ENCODE measurements around the gene ELOA. TPM values are rescaled to one million over a fixed set of nuclear protein-coding genes. Genes with fewer than 3 reads are reported as not detected.

ELOA gene
- total and polyA plus RNA-seq, 9 of the 15 experiments (the other 6 are each of a cell fraction or from before 2014, with no cell fraction given), result 31.9 to 98.6 (median 61.3) TPM

DNA sequence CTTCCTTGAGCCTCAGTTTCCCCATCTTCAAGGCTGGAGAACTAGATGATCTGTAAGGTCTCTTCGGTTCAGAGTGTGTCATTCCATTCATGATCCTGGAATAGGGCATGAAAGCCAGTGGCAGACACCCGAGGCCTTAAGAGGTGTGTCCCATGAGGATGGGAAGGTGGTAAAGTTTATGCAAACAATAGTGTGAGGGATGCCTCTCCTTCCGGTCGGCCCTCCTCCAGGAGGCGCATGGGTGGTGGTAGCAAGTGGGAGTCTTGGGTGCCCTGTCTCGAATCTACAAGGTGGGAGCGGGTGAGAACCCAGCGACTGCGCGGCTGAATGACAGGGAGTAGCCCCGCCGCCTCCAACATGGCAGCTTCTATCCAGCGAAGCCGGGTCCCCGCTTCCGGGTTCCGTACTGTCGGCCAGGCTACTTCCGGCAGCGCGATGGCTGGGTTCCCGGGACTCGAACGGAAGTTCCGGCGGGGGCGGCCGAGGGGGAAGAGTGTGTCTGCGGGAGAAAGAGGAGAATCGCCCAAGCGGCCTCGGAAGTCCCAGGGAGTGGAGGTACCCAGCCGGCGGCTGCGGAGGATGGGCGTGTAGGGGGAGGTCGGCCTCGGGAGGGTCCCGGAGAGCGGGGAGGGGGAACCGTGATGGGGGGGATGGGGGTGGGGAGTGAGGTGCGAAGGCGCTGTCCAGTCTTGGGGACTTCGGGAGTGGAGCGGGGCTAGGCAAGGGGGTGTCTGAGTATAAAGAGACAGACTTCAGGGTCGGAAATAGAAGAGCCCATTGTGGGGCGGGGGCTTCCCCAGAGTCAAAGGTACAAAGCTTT lies 47.6 kb downstream of the ELOA start, which contains the start of gene LYPLA2 (continued):
- TF ChIP-seq, protein P1, sequence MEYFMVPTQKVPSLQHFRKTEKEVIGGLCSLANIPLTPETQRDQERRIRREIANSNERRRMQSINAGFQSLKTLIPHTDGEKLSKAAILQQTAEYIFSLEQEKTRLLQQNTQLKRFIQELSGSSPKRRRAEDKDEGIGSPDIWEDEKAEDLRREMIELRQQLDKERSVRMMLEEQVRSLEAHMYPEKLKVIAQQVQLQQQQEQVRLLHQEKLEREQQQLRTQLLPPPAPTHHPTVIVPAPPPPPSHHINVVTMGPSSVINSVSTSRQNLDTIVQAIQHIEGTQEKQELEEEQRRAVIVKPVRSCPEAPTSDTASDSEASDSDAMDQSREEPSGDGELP (CRISPR knock-in tag; IDR thresholded peaks at IDR 0.05; ENCODE audit: borderline replicate concordance), result peak; percentile 86
- TF ChIP-seq KLF1 (tag; IDR thresholded peaks at IDR 0.05), result no peak; the same call in 1 of the 2 replicates
- TF ChIP-seq, protein P2, sequence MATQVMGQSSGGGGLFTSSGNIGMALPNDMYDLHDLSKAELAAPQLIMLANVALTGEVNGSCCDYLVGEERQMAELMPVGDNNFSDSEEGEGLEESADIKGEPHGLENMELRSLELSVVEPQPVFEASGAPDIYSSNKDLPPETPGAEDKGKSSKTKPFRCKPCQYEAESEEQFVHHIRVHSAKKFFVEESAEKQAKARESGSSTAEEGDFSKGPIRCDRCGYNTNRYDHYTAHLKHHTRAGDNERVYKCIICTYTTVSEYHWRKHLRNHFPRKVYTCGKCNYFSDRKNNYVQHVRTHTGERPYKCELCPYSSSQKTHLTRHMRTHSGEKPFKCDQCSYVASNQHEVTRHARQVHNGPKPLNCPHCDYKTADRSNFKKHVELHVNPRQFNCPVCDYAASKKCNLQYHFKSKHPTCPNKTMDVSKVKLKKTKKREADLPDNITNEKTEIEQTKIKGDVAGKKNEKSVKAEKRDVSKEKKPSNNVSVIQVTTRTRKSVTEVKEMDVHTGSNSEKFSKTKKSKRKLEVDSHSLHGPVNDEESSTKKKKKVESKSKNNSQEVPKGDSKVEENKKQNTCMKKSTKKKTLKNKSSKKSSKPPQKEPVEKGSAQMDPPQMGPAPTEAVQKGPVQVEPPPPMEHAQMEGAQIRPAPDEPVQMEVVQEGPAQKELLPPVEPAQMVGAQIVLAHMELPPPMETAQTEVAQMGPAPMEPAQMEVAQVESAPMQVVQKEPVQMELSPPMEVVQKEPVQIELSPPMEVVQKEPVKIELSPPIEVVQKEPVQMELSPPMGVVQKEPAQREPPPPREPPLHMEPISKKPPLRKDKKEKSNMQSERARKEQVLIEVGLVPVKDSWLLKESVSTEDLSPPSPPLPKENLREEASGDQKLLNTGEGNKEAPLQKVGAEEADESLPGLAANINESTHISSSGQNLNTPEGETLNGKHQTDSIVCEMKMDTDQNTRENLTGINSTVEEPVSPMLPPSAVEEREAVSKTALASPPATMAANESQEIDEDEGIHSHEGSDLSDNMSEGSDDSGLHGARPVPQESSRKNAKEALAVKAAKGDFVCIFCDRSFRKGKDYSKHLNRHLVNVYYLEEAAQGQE (IDR thresholded peaks at IDR 0.05; ENCODE audit: borderline replicate concordance), result peak; percentile 20; the same call in 1 of the 2 replicates
- TF ChIP-seq, protein P2 (CRISPR knock-in tag; IDR thresholded peaks at IDR 0.05; ENCODE audit: low read depth), result peak; percentile 51
- no peak for TF ChIP-seq PYGO2 (tag; IDR thresholded peaks at IDR 0.05)
- TF ChIP-seq NR0B1 (IDR thresholded peaks at IDR 0.05; ENCODE audit: partially characterized antibody), result no peak

Measured in K562 (cell line).